Suprapubic skin (tissue), 4 donors: ENCODE data around the gene RAB40C. TPM values are rescaled to one million over a fixed set of nuclear protein-coding genes. Genes with fewer than 3 reads are reported as not detected.

ENCODE experiments used
- DNase-seq, 2 donors: peaks; one replicate each; pipeline ENCODE4 v3.0.0-alpha.2; 2019; ENCODE audit warnings: low spot score in 2 of 2
- H3K27ac ChIP-seq: fragments of 200-600 bp; sonication (generic); one replicate; pipeline ENCODE4 v1.5.1; 2019
- H3K27me3 ChIP-seq: fragments of 200-600 bp; sonication (generic); one replicate; pipeline ENCODE4 v1.5.1; 2019
- H3K36me3 ChIP-seq: fragments of 200-600 bp; sonication (generic); one replicate; pipeline ENCODE4 v1.5.1; 2019
- H3K4me1 ChIP-seq: fragments of 200-600 bp; sonication (generic); one replicate; pipeline ENCODE4 v1.5.1; 2019
- H3K4me3 ChIP-seq: fragments of 200-600 bp; sonication (generic); one replicate; pipeline ENCODE4 v1.5.1; 2019; ENCODE audit warnings: mild to moderate bottlenecking
- H3K9me3 ChIP-seq: fragments of 200-600 bp; sonication (generic); one replicate; pipeline ENCODE4 v1.5.1; 2019
- EP300 ChIP-seq: sonication (generic); formaldehyde crosslinking; IDR thresholded peaks from one replicate; pipeline ENCODE4 v1.6.1; 2017; ENCODE audit warnings: antibody characterized with exemption
- POLR2A ChIP-seq, 2 donors: fragments of 450-650 bp; IDR thresholded peaks; one replicate each; pipeline ENCODE4 v1.6.1; 2017; ENCODE audit warnings: antibody characterized with exemption in 2 of 2, mild to moderate bottlenecking in 2 of 2, moderate library complexity in 2 of 2
- POLR2AphosphoS5 ChIP-seq, 3 donors: sonication (generic); formaldehyde crosslinking; IDR thresholded peaks; one replicate each; pipeline ENCODE4 v1.6.1; 2017; ENCODE audit warnings: antibody characterized with exemption in 3 of 3
- WGBS: methylation state at CpG from one replicate; pipeline ENCODE4 v1.1.5; 2018; 5-methylcytosine and 5-hydroxymethylcytosine counted together
- total RNA-seq, 4 donors: library from RNA; depleted of rRNA; stranded (reverse); fragments of >200 nt; gene quantifications; one replicate each; pipeline ENCODE4 v1.1.0, GENCODE V29; 2016
- TF ChIP-seq, protein P1 (sequence below), 2 donors: fragments of 200-600 bp in 1 of 2; fragments of 450-650 bp in 1 of 2; sonication (generic) in 1 of 2; IDR thresholded peaks; one replicate each; pipeline ENCODE4 v1.5.1; 2016 to 2019; ENCODE audit warnings: antibody characterized with exemption in 2 of 2, mild to moderate bottlenecking in 1 of 2, moderate library complexity in 1 of 2

Gene RAB40C
- total RNA-seq, 4 donors from 2014 or later = 77.8 to 116 (median 110) TPM

DNA sequence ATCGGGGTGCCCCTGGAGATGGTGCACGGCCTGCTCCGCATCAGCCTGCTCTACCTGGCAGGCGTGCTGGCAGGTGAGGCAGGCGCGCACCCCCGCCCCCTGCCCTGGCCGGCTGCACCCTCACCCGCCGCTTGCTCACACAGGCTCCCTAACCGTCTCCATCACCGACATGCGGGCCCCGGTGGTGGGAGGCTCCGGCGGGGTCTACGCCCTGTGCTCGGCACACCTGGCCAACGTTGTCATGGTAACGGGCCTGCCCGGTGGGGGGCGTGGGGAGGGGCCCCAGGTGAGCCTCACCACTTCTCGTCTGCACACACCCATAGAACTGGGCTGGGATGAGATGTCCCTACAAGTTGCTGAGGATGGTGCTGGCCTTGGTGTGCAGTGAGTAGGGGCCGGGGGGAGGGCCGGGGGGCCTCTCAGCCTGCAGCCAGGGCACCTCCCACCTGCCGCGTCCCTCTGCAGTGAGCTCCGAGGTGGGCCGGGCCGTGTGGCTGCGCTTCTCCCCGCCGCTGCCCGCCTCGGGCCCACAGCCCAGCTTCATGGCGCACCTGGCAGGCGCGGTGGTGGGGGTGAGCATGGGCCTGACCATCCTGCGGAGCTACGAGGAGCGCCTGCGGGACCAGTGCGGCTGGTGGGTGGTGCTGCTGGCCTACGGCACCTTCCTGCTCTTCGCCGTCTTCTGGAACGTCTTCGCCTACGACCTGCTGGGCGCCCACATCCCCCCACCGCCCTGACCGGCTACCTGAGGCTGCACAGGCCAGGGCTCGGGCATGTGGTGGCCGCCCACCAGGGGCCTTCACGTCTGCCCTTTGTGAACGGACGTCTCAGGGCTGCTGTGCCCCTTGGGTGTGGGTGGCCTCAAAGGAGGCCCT is 87.7 kb downstream of the RAB40C start:
- no peak overlapping the region for H3K27ac ChIP-seq
- WGBS = 77% methylated on average over 8 of the region's 57 CpGs
- peak overlapping the region; percentile 5 for H3K4me3 ChIP-seq
- DNase-seq = no peak
- H3K9me3 ChIP-seq = no peaks in the 10 kb centered on the region
- H3K4me1 ChIP-seq = peaks cover 72% of the 10 kb centered on the region
- peaks cover 24% of the 10 kb centered on the region for H3K36me3 ChIP-seq
- no peak for TF ChIP-seq POLR2AphosphoS5 (IDR thresholded peaks at IDR 0.05)
- no peak for TF ChIP-seq EP300
- TF ChIP-seq, protein P1, sequence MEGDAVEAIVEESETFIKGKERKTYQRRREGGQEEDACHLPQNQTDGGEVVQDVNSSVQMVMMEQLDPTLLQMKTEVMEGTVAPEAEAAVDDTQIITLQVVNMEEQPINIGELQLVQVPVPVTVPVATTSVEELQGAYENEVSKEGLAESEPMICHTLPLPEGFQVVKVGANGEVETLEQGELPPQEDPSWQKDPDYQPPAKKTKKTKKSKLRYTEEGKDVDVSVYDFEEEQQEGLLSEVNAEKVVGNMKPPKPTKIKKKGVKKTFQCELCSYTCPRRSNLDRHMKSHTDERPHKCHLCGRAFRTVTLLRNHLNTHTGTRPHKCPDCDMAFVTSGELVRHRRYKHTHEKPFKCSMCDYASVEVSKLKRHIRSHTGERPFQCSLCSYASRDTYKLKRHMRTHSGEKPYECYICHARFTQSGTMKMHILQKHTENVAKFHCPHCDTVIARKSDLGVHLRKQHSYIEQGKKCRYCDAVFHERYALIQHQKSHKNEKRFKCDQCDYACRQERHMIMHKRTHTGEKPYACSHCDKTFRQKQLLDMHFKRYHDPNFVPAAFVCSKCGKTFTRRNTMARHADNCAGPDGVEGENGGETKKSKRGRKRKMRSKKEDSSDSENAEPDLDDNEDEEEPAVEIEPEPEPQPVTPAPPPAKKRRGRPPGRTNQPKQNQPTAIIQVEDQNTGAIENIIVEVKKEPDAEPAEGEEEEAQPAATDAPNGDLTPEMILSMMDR (IDR thresholded peaks at IDR 0.05) = no peak
- TF ChIP-seq POLR2A (IDR thresholded peaks at IDR 0.05) = no peak
- peaks cover 4% of the 10 kb centered on the region for H3K27me3 ChIP-seq

DNA sequence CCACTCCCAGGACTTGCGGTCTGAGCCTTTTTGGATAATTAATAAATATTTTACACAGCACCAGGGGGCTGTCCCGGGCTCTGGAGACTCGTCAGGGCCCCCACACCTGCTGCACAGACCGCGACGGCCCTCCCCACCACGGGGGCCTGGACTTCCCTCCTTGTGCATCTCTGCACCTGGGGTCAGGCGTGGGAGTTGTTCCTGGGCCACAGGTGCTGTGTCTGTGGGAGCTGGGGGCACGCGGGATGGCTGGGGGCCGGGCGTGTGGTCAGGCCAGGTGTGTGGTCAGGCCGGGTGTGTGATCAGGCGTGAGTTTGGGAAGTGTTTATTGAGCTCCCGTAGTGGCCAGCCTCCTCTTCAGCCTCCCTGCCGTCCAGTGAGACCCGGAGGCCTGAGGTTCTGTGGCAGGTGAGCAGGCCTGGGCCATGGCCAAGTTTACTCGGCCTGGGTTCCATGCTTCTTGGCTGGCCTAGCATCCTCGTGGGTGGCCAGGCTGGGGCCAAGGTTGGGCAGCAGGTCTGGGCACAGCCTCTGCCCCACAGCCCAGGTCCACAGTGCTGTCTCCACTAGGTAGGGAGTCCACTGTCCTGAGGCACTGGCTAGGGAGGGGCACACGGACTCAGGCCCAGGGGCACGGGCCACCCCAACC is 88.5 kb downstream of the RAB40C start:
- TF ChIP-seq POLR2A (IDR thresholded peaks at IDR 0.05) (no peak), EP300 (no peak), POLR2AphosphoS5 (IDR thresholded peaks at IDR 0.05) (no peak)
- TF ChIP-seq, protein P1 (IDR thresholded peaks at IDR 0.05) = no peak
- 74% methylated on average over 14 of the region's 21 CpGs for WGBS
- H3K4me1 ChIP-seq = peaks cover 80% of the 10 kb centered on the region
- peaks cover 22% of the 10 kb centered on the region for H3K36me3 ChIP-seq
- peaks cover 4% of the 10 kb centered on the region for H3K27me3 ChIP-seq
- H3K9me3 ChIP-seq = no peaks in the 10 kb centered on the region
- no peak for DNase-seq
- no peak overlapping the region for H3K4me3 ChIP-seq
- H3K27ac ChIP-seq = no peak overlapping the region

Other genes with a start within 250 kb of the RAB40C start
- 10 to 100 TPM; 34.3 to 38.4 (median 37.2) TPM for gene AXIN1, start 237.3 kb upstream of the RAB40C start, total RNA-seq
- 10 to 100 TPM; 40.9 to 66.7 (median 52.7) TPM for gene MRPL28, start 219.5 kb upstream of the RAB40C start, total RNA-seq
- 10 to 100 TPM; 12.6 to 19.3 (median 15.5) TPM for gene PGAP6, start 208.1 kb upstream of the RAB40C start, total RNA-seq
- gene NME4, start 192.9 kb upstream of the RAB40C start, total RNA-seq = 10 to 100 TPM; 25.3 to 29.9 (median 27.7) TPM
- 10 to 100 TPM in 3 of 4 donors, 1 to 10 TPM in 1; 9.1 to 23.4 (median 12.3) TPM for gene DECR2, start 188.2 kb upstream of the RAB40C start, total RNA-seq
- gene RAB11FIP3, start 164.4 kb upstream of the RAB40C start, total RNA-seq = 10 to 100 TPM; 20.7 to 62.5 (median 29.1) TPM
- gene CAPN15, start 62.4 kb upstream of the RAB40C start, total RNA-seq = 10 to 100 TPM; 59.9 to 86.4 (median 75.2) TPM
- gene PRR35, start 29.7 kb upstream of the RAB40C start, total RNA-seq = not detected
- gene NHLRC4, start 23.1 kb upstream of the RAB40C start, total RNA-seq = under 1 TPM; 0.29 to 0.79 (median 0.35) TPM
- 10 to 100 TPM; 36.9 to 54.6 (median 44.1) TPM for gene PIGQ, start 20.1 kb upstream of the RAB40C start, total RNA-seq
- gene WFIKKN1, start 40.9 kb downstream of the RAB40C start, total RNA-seq = 10 to 100 TPM in 1 of 4 donors, 1 to 10 TPM in 3; 1.2 to 12.6 (median 4.6) TPM
- 100 to 1,000 TPM in 1 of 4 donors, 10 to 100 TPM in 3; 72.2 to 138 (median 84.7) TPM for gene METTL26, start 46.2 kb downstream of the RAB40C start, total RNA-seq
- 10 to 100 TPM; 10.3 to 29.8 (median 24.2) TPM for gene MCRIP2, start 51.8 kb downstream of the RAB40C start, total RNA-seq
- gene WDR90, start 59.3 kb downstream of the RAB40C start, total RNA-seq = 10 to 100 TPM; 18.3 to 63.0 (median 32.2) TPM
- gene RHOT2, start 78.1 kb downstream of the RAB40C start, total RNA-seq = 100 to 1,000 TPM in 2 of 4 donors, 10 to 100 TPM in 2; 66.9 to 156 (median 96.8) TPM
- 1 to 10 TPM; 1.2 to 8.9 (median 3.9) TPM for gene RHBDL1, start 85.6 kb downstream of the RAB40C start, total RNA-seq
- 100 to 1,000 TPM; 116 to 143 (median 125) TPM for gene STUB1, start 90.3 kb downstream of the RAB40C start, total RNA-seq
- gene JMJD8, start 94.3 kb downstream of the RAB40C start, total RNA-seq = 10 to 100 TPM; 47.0 to 87.4 (median 60.5) TPM
- gene WDR24, start 100.3 kb downstream of the RAB40C start, total RNA-seq = 10 to 100 TPM; 12.3 to 18.7 (median 15.1) TPM
- 10 to 100 TPM; 13.7 to 23.1 (median 17.9) TPM for gene FBXL16, start 115.7 kb downstream of the RAB40C start, total RNA-seq
- gene METRN, start 125.1 kb downstream of the RAB40C start, total RNA-seq = 10 to 100 TPM; 10.0 to 30.9 (median 15.8) TPM
- gene ANTKMT, start 131.1 kb downstream of the RAB40C start, total RNA-seq = 10 to 100 TPM; 13.0 to 29.4 (median 23.8) TPM
- 1 to 10 TPM in 1 of 4 donors, under 1 TPM in 2, not detected in 1; 0.64 to 2.4 (median 0.83) TPM for gene CCDC78, start 136.4 kb downstream of the RAB40C start, total RNA-seq
- gene HAGHL, start 137.0 kb downstream of the RAB40C start, total RNA-seq = 1 to 10 TPM; 3.2 to 7.1 (median 4.8) TPM
- 100 to 1,000 TPM in 1 of 4 donors, 10 to 100 TPM in 3; 35.2 to 110 (median 52.0) TPM for gene CIAO3, start 150.9 kb downstream of the RAB40C start, total RNA-seq
- gene MSLN, start 170.7 kb downstream of the RAB40C start, total RNA-seq = 1 to 10 TPM in 1 of 4 donors, under 1 TPM in 2, not detected in 1; 0.31 to 7.3 (median 0.49) TPM
- gene RPUSD1, start 198.3 kb downstream of the RAB40C start, total RNA-seq = 10 to 100 TPM; 13.6 to 27.1 (median 21.8) TPM
- 10 to 100 TPM; 12.6 to 22.3 (median 17.3) TPM for gene CHTF18, start 198.6 kb downstream of the RAB40C start, total RNA-seq
- not detected for gene GNG13, start 210.7 kb downstream of the RAB40C start, total RNA-seq